ENCODE measurements around the gene SETDB1. TPM values are rescaled to one million over a fixed set of nuclear protein-coding genes. Genes with fewer than 3 reads are reported as not detected.

The SETDB1 gene
- total RNA-seq, 1 donor, result 47.3 TPM

- no peaks in the 10 kb centered on the region for H3K9me3 ChIP-seq (ENCODE audit: low read depth, low read length)
- no peaks in the 10 kb centered on the region for H3K4me1 ChIP-seq (ENCODE audit: insufficient read depth, low read length)
- H3K4me3 ChIP-seq (ENCODE audit: low read length), result no peak overlapping the region
- no peaks in the 10 kb centered on the region for H3K27me3 ChIP-seq (ENCODE audit: insufficient read depth, low read length)
These were observed 38.0 kb downstream of the SETDB1 start for GRCh38 chr1:150964164-150964489.

- H3K4me1 ChIP-seq (ENCODE audit: insufficient read depth, low read length), result peaks cover 6% of the 10 kb centered on the region
- no peak overlapping the region for H3K4me3 ChIP-seq (ENCODE audit: low read length)
- H3K27me3 ChIP-seq (ENCODE audit: insufficient read depth, low read length), result no peaks in the 10 kb centered on the region
- H3K9me3 ChIP-seq (ENCODE audit: low read depth, low read length), result no peaks in the 10 kb centered on the region
These were observed 39.4 kb downstream of the SETDB1 start for GRCh38 chr1:150965605-150966004.

- H3K4me3 ChIP-seq (ENCODE audit: low read length), result no peak overlapping the region
- H3K4me1 ChIP-seq (ENCODE audit: insufficient read depth, low read length), result peaks cover 10% of the 10 kb centered on the region
- no peaks in the 10 kb centered on the region for H3K9me3 ChIP-seq (ENCODE audit: low read depth, low read length)
- no peaks in the 10 kb centered on the region for H3K27me3 ChIP-seq (ENCODE audit: insufficient read depth, low read length)
These were observed 39.8 kb downstream of the SETDB1 start for GRCh38 chr1:150966011-150966410.

- no peak overlapping the region for H3K4me3 ChIP-seq (ENCODE audit: low read length)
These were observed 41.8 kb downstream of the SETDB1 start for GRCh38 chr1:150967936-150968335.

GRCh38 chr1:150968491-150968890 lies 42.3 kb downstream of the SETDB1 start:
- no peaks in the 10 kb centered on the region for H3K9me3 ChIP-seq (ENCODE audit: low read depth, low read length)

More at GRCh38 chr1:150967936-150968335, 41.8 kb downstream of the SETDB1 start:
- Histone ChIP-seq H3K27me3 (ENCODE audit: insufficient read depth, low read length) (no peaks in the 10 kb centered on the region), H3K9me3 (ENCODE audit: low read depth, low read length) (no peaks in the 10 kb centered on the region), H3K4me1 (ENCODE audit: insufficient read depth, low read length) (peaks cover 29% of the 10 kb centered on the region)

GRCh38 chr1:150969626-150970025 lies 43.5 kb downstream of the SETDB1 start:
- peaks cover 39% of the 10 kb centered on the region for H3K4me1 ChIP-seq (ENCODE audit: insufficient read depth, low read length)
- no peaks in the 10 kb centered on the region for H3K27me3 ChIP-seq (ENCODE audit: insufficient read depth, low read length)
- no peaks in the 10 kb centered on the region for H3K9me3 ChIP-seq (ENCODE audit: low read depth, low read length)
- no peak overlapping the region for H3K4me3 ChIP-seq (ENCODE audit: low read length)

More at GRCh38 chr1:150968491-150968890, 42.3 kb downstream of the SETDB1 start:
- H3K4me1 ChIP-seq (ENCODE audit: insufficient read depth, low read length), result peaks cover 34% of the 10 kb centered on the region
- no peaks in the 10 kb centered on the region for H3K27me3 ChIP-seq (ENCODE audit: insufficient read depth, low read length)
- no peak overlapping the region for H3K4me3 ChIP-seq (ENCODE audit: low read length)

GRCh38 chr1:150970808-150971582 lies 44.8 kb downstream of the SETDB1 start:
- no peak overlapping the region for H3K4me3 ChIP-seq (ENCODE audit: low read length)
- no peaks in the 10 kb centered on the region for H3K27me3 ChIP-seq (ENCODE audit: insufficient read depth, low read length)
- H3K4me1 ChIP-seq (ENCODE audit: insufficient read depth, low read length), result peaks cover 49% of the 10 kb centered on the region
- H3K9me3 ChIP-seq (ENCODE audit: low read depth, low read length), result no peaks in the 10 kb centered on the region

- H3K4me3 ChIP-seq (ENCODE audit: low read length), result no peak overlapping the region
- H3K4me1 ChIP-seq (ENCODE audit: insufficient read depth, low read length), result peaks cover 57% of the 10 kb centered on the region
- H3K27me3 ChIP-seq (ENCODE audit: insufficient read depth, low read length), result no peaks in the 10 kb centered on the region
- H3K9me3 ChIP-seq (ENCODE audit: low read depth, low read length), result no peaks in the 10 kb centered on the region
These were observed 45.6 kb downstream of the SETDB1 start for GRCh38 chr1:150971583-150972416.

DNA sequence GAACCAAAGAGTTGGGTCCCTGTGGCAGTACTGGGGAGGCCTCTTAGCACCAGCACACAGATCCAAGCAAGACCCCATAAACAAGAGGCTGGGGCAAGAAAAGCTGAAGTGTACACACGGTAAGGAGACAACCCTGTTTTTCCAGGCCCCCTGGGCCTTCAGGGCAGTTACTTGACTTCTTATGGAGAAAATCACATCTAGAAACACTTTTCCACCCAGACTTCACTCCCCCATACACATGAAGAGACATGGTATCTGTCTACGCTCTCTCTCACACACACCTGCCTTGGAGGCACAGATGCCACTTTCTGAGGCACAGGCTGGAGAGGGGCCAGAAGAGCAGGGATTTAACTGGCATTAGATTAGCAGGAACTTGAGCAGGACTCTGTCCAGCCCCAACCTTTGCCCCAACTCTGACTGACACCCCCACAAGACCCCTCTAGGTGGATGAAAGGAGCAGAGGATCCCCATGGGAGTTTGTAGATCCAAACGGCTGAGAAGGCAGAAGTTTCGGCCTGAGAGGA lies 46.3 kb downstream of the SETDB1 start:
- H3K4me1 ChIP-seq (ENCODE audit: insufficient read depth, low read length), result peaks cover 64% of the 10 kb centered on the region
- H3K4me3 ChIP-seq (ENCODE audit: low read length), result no peak overlapping the region
- no peaks in the 10 kb centered on the region for H3K27me3 ChIP-seq (ENCODE audit: insufficient read depth, low read length)

DNA sequence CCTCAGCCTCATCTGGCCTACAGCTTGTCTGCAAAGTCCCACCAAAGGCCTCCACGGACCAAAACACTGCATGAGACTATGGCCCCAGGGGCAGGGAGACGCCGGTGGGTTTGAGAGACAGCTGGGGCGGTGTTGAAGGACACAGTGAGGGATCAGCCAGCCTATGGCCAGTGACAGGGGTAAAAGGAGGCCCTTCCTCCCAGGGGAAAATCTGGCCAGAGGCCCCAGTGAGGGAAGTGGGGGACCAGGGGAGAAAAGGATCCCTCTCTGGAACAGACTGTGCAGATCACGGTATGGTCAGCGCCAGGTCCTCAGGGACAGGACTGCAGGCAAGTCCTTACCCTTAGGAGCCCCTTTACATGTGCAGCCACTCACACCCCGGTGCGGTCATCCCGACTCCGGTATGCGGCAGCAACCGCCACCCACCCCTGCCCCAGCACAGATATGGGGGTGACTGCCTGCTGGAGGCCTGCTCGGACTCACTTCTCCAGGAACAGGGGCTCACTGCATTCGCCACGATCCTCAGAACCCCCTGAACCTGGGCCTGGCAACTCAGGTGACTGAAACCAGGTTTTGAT lies 47.2 kb downstream of the SETDB1 start:
- H3K4me1 ChIP-seq (ENCODE audit: insufficient read depth, low read length), result peaks cover 72% of the 10 kb centered on the region
- H3K27me3 ChIP-seq (ENCODE audit: insufficient read depth, low read length), result no peaks in the 10 kb centered on the region
- peak overlapping the region; percentile 77 for H3K4me3 ChIP-seq (ENCODE audit: low read length)
- no peaks in the 10 kb centered on the region for H3K9me3 ChIP-seq (ENCODE audit: low read depth, low read length)

More for the DNA sequence above, 46.3 kb downstream of the SETDB1 start:
- no peaks in the 10 kb centered on the region for H3K9me3 ChIP-seq (ENCODE audit: low read depth, low read length)

DNA sequence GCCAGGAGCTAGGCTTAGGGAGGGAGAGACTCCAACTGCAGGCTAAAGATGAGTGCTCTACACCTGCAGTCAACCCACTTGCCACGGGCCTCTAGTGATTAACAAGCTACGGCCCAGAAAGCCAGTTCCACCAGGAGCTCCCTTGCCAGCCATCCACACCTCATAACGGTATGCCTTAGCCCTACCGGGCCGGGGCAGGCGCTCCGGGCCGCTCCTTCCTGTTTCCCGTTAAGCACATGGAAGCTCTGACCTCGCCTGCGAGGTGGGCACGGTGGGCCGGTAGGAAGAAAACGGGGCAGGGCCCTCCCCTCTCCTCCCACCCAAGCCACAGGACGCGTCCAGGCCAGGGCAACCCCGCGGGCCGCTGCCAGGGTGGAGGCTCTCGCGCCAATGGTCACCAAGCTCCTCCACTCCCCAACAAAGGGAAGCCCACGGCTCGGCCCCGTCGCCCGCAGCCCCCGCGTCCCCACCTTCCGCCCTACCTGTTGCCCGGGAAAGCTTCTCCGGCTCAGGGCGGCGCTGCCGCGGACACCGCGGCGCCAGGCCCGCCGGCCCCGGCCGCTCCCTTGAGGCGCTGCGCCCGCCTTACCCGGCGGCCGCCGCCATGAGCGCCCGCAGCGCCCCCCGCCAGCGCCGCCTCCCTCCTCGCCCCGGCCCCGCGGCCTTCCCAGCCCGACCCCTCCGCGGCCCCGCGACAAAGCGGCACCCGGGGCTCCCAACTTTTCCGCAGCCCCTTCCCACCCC lies 47.8 kb downstream of the SETDB1 start:
- Histone ChIP-seq H3K4me3 (ENCODE audit: low read length) (peak overlapping the region; percentile 77), H3K9me3 (ENCODE audit: low read depth, low read length) (no peaks in the 10 kb centered on the region), H3K27me3 (ENCODE audit: insufficient read depth, low read length) (no peaks in the 10 kb centered on the region), H3K4me1 (ENCODE audit: insufficient read depth, low read length) (peaks cover 79% of the 10 kb centered on the region)

- Histone ChIP-seq H3K27me3 (ENCODE audit: insufficient read depth, low read length) (no peaks in the 10 kb centered on the region), H3K4me1 (ENCODE audit: insufficient read depth, low read length) (peaks cover 83% of the 10 kb centered on the region), H3K9me3 (ENCODE audit: low read depth, low read length) (no peaks in the 10 kb centered on the region), H3K4me3 (ENCODE audit: low read length) (peak within 1 kb of the TSS; percentile 77)
These were observed 48.7 kb downstream of the SETDB1 start, which contains the start of gene CERS2 for GRCh38 chr1:150974580-150975478. CERS2 (minus strand) TSS chr1:150974835; CDS start chr1:150969090, 5,745 bp downstream.

GRCh38 chr1:150976401-150976821 lies 50.2 kb downstream of the SETDB1 start:
- H3K4me3 ChIP-seq (ENCODE audit: low read length), result no peak overlapping the region

More at GRCh38 chr1:150976401-150976821, 50.2 kb downstream of the SETDB1 start:
- peaks cover 69% of the 10 kb centered on the region for H3K4me1 ChIP-seq (ENCODE audit: insufficient read depth, low read length)
- H3K27me3 ChIP-seq (ENCODE audit: insufficient read depth, low read length), result no peaks in the 10 kb centered on the region
- no peaks in the 10 kb centered on the region for H3K9me3 ChIP-seq (ENCODE audit: low read depth, low read length)

Data from mononuclear cell (primary cell).